Central memory CD4-positive, alpha-beta T cell (primary cell): Measurements from ENCODE around the gene CELSR1.
"Not testable (repeated sequence)": the region's sequence is repeated elsewhere in the genome, so short reads cannot be mapped to it uniquely, and the experiment has no call there.

Experiments
- DNase-seq: peaks from one replicate; pipeline ENCODE4 v3.0.0; 2022

The CELSR1 gene

GRCh38 chr22:46511151-46512038 is 26.0 kb downstream of the CELSR1 start:
- DNase-seq: no peak

- no peak for DNase-seq
These were observed 27.9 kb downstream of the CELSR1 start for GRCh38 chr22:46509416-46510089.

- DNase-seq: no peak
These were observed 28.9 kb downstream of the CELSR1 start for GRCh38 chr22:46508491-46508999.

GRCh38 chr22:46507451-46508425 is 29.7 kb downstream of the CELSR1 start:
- no peak for DNase-seq

GRCh38 chr22:46504584-46504983 is 32.8 kb downstream of the CELSR1 start:
- no peak for DNase-seq

- no peak for DNase-seq
These were observed 34.8 kb downstream of the CELSR1 start for GRCh38 chr22:46502440-46503175.

GRCh38 chr22:46501701-46502100 is 35.7 kb downstream of the CELSR1 start:
- DNase-seq: no peak

GRCh38 chr22:46501265-46501664 is 36.2 kb downstream of the CELSR1 start:
- DNase-seq: not testable (repeated sequence)

GRCh38 chr22:46500201-46500600 is 37.2 kb downstream of the CELSR1 start:
- no peak for DNase-seq

GRCh38 chr22:46499805-46500189 is 37.6 kb downstream of the CELSR1 start:
- no peak for DNase-seq

- no peak for DNase-seq
These were observed 45.5 kb downstream of the CELSR1 start for GRCh38 chr22:46491946-46492345.

- DNase-seq: no peak
These were observed 46.9 kb downstream of the CELSR1 start for GRCh38 chr22:46490538-46490937.

- DNase-seq: no peak
These were observed 50.3 kb downstream of the CELSR1 start for GRCh38 chr22:46486996-46487717.

GRCh38 chr22:46484861-46485595 is 52.4 kb downstream of the CELSR1 start:
- DNase-seq: no peak

- DNase-seq: no peak
These were observed 53.1 kb downstream of the CELSR1 start for GRCh38 chr22:46484156-46484860.

- no peak for DNase-seq
These were observed 54.1 kb downstream of the CELSR1 start for GRCh38 chr22:46483353-46483752.

GRCh38 chr22:46482056-46482675 is 55.3 kb downstream of the CELSR1 start:
- DNase-seq: no peak

GRCh38 chr22:46481386-46481785 is 56.0 kb downstream of the CELSR1 start:
- DNase-seq: no peak

GRCh38 chr22:46480396-46480795 is 57.0 kb downstream of the CELSR1 start:
- no peak for DNase-seq
